ENCODE measurements around the gene KIAA1217. TPM values are rescaled to one million over a fixed set of nuclear protein-coding genes. Genes with fewer than 3 reads are reported as not detected.

KIAA1217 gene
- total RNA-seq, 1 experiment from 2014 or later = 7.8 TPM

DNA sequence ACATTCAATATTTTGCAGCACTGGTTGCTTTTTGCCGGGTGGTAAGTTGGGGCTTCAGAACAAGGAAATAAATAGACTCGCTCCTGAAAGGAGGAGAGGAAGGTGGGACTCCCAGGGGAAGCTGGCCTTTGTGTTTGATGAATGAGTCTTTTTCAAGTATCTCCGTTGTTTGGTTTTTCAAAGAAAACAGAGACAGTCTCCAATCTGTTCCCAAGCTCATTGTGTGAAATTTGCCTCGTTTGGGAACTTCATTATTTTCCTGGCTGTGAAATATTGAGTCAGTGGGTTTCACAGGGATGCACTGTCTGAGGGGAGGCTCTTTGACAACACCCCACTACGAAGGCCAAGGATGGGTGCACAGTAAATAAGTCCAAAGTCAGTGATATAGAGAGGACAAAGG is 38.7 kb upstream of the KIAA1217 start (continued):
- TF ChIP-seq, protein P1, sequence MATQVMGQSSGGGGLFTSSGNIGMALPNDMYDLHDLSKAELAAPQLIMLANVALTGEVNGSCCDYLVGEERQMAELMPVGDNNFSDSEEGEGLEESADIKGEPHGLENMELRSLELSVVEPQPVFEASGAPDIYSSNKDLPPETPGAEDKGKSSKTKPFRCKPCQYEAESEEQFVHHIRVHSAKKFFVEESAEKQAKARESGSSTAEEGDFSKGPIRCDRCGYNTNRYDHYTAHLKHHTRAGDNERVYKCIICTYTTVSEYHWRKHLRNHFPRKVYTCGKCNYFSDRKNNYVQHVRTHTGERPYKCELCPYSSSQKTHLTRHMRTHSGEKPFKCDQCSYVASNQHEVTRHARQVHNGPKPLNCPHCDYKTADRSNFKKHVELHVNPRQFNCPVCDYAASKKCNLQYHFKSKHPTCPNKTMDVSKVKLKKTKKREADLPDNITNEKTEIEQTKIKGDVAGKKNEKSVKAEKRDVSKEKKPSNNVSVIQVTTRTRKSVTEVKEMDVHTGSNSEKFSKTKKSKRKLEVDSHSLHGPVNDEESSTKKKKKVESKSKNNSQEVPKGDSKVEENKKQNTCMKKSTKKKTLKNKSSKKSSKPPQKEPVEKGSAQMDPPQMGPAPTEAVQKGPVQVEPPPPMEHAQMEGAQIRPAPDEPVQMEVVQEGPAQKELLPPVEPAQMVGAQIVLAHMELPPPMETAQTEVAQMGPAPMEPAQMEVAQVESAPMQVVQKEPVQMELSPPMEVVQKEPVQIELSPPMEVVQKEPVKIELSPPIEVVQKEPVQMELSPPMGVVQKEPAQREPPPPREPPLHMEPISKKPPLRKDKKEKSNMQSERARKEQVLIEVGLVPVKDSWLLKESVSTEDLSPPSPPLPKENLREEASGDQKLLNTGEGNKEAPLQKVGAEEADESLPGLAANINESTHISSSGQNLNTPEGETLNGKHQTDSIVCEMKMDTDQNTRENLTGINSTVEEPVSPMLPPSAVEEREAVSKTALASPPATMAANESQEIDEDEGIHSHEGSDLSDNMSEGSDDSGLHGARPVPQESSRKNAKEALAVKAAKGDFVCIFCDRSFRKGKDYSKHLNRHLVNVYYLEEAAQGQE (IDR thresholded peaks at IDR 0.05; ENCODE audit: low read depth) = no peak
- TF ChIP-seq, protein P2, sequence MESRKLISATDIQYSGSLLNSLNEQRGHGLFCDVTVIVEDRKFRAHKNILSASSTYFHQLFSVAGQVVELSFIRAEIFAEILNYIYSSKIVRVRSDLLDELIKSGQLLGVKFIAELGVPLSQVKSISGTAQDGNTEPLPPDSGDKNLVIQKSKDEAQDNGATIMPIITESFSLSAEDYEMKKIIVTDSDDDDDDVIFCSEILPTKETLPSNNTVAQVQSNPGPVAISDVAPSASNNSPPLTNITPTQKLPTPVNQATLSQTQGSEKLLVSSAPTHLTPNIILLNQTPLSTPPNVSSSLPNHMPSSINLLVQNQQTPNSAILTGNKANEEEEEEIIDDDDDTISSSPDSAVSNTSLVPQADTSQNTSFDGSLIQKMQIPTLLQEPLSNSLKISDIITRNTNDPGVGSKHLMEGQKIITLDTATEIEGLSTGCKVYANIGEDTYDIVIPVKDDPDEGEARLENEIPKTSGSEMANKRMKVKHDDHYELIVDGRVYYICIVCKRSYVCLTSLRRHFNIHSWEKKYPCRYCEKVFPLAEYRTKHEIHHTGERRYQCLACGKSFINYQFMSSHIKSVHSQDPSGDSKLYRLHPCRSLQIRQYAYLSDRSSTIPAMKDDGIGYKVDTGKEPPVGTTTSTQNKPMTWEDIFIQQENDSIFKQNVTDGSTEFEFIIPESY (IDR thresholded peaks at IDR 0.05; ENCODE audit: extremely low read depth, insufficient replicate concordance, low read length) = no peak

DNA sequence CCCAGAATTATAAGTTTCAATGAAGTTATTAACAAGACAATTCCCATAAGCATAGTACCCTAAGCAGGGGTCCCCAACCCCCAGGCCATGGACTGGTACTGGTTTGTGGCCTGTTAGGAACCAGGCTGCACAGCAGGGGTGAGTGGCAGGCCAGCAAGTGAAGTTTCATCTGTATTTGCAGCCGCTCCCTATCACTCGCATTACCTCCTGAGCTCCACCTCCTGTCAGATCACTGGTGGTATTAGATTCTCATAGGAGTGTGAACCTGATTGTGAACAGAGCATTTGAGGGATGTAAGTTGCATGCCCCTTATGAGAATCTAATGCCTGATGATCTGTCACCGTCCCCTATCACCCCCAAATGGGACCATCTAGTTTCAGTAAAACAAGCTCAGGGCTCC is 36.0 kb upstream of the KIAA1217 start:
- H3K9me3 ChIP-seq (ENCODE audit: control insufficient read depth in 1 of 2, insufficient read depth in 1 of 2, low read depth in 1 of 2, low read length in 2 of 2) = no peaks in the 10 kb centered on the region
- H3K4me2 ChIP-seq (ENCODE audit: low read length) = no peak overlapping the region
- H3K9ac ChIP-seq (ENCODE audit: low read length) = no peak overlapping the region
- intact Hi-C loops (cut with micrococcal nuclease) = no loop called here
- H3K4me3 ChIP-seq (replicated peaks in 1 of 2; ENCODE audit: low read depth in 1 of 2, low read length in 2 of 2) = no peak overlapping the region
- CTCF ChIA-PET = no interaction called here
- no TSS peak for BruUV-seq (replicated peaks)
- no peaks in the 10 kb centered on the region for H4K20me1 ChIP-seq (ENCODE audit: insufficient read depth)
- no peak overlapping the region for H2AFZ ChIP-seq (ENCODE audit: low read depth, low read length, poor library complexity, severe bottlenecking)
- no peaks in the 10 kb centered on the region for H3K4me1 ChIP-seq (ENCODE audit: control insufficient read depth in 1 of 2, insufficient read depth in 2 of 2, low read length in 2 of 2)
- no peaks in the 10 kb centered on the region for H3K79me2 ChIP-seq (ENCODE audit: insufficient read depth, low read length)
- DNase-seq (ENCODE audit: low read depth, low spot score) = no peak
- POLR2A ChIA-PET = no interaction called here
- H3K36me3 ChIP-seq (ENCODE audit: control insufficient read depth in 1 of 2, insufficient read depth in 2 of 2, low read length in 2 of 2) = no peaks in the 10 kb centered on the region
- no peaks in the 10 kb centered on the region for H3K9me2 ChIP-seq (ENCODE audit: insufficient read depth)
- ATAC-seq = no peak
- H3K27ac ChIP-seq (ENCODE audit: low read depth, low read length) = no peak overlapping the region
- H3K27me3 ChIP-seq (ENCODE audit: insufficient read depth, low read length) = no peaks in the 10 kb centered on the region
- RAD21 ChIA-PET (ENCODE audit: low non-redundant PET in 1 of 2, low total read pairs in 2 of 2, uncharacterized antibody in 2 of 2, unreplicated experiment in 2 of 2) = no interaction called here
- TF ChIP-seq JUND (IDR thresholded peaks at IDR 0.05) (no peak), POLR2AphosphoS5 (IDR thresholded peaks at IDR 0.05; ENCODE audit: low read depth, low read length) (no peak), ZNF274 (IDR thresholded peaks at IDR 0.05; ENCODE audit: low read depth, low read length) (no peak), CEBPB (IDR thresholded peaks at IDR 0.05; ENCODE audit: low read depth) (no peak), EZH2 (IDR thresholded peaks at IDR 0.05) (no peak), FOSL1 (IDR thresholded peaks at IDR 0.05; ENCODE audit: low read depth) (no peak), SIN3A (IDR thresholded peaks at IDR 0.05; ENCODE audit: low read depth) (no peak), SRF (IDR thresholded peaks at IDR 0.05; ENCODE audit: low read depth) (no peak), RAD21 (IDR thresholded peaks at IDR 0.05; ENCODE audit: low read depth) (no peak), SP1 (IDR thresholded peaks at IDR 0.05; ENCODE audit: low read depth) (no peak)
- TF ChIP-seq, protein P3, sequence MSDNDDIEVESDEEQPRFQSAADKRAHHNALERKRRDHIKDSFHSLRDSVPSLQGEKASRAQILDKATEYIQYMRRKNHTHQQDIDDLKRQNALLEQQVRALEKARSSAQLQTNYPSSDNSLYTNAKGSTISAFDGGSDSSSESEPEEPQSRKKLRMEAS (IDR thresholded peaks at IDR 0.05) = no peak
- TF ChIP-seq, protein P1 (IDR thresholded peaks at IDR 0.05; ENCODE audit: low read depth) = no peak
- TF ChIP-seq, protein P4, sequence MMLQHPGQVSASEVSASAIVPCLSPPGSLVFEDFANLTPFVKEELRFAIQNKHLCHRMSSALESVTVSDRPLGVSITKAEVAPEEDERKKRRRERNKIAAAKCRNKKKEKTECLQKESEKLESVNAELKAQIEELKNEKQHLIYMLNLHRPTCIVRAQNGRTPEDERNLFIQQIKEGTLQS (IDR thresholded peaks at IDR 0.05) = no peak
